Mesothelial cell of epicardium (in vitro differentiated cells): ENCODE measurements around the gene ANKRD27. TPM values are rescaled to one million over a fixed set of nuclear protein-coding genes. Genes with fewer than 3 reads are reported as not detected.

Experiments used
- DNase-seq, 2 experiments: peaks; one replicate each; pipeline ENCODE4 v3.0.0; 2021; ENCODE audit warnings: low spot score in 2 of 2; ENCODE audit not compliant: unreplicated experiment in 2 of 2
- H3K27ac Mint-ChIP-seq: 2 replicates; pipeline ENCODE4 v1.8.0; 2021; ENCODE audit warnings: mixed read lengths
- H3K27me3 Mint-ChIP-seq: 2 replicates; pipeline ENCODE4 v1.8.0; 2021; ENCODE audit warnings: low read depth, mixed read lengths
- H3K36me3 Mint-ChIP-seq: 2 replicates; pipeline ENCODE4 v1.8.0; 2021; ENCODE audit warnings: mixed read lengths
- H3K4me1 Mint-ChIP-seq: 2 replicates; pipeline ENCODE4 v1.8.0; 2021; ENCODE audit warnings: mixed read lengths
- H3K4me3 Mint-ChIP-seq: 2 replicates; pipeline ENCODE4 v1.8.0; 2021; ENCODE audit warnings: mild to moderate bottlenecking, moderate library complexity, mixed read lengths
- H3K9me3 Mint-ChIP-seq: 2 replicates; pipeline ENCODE4 v1.8.0; 2021; ENCODE audit warnings: mixed read lengths
- CTCF ChIP-seq: fragments of 200-600 bp; sonication (generic); IDR thresholded peaks from one replicate; pipeline ENCODE4 v1.5.0; 2021; ENCODE audit warnings: antibody characterized with exemption; ENCODE audit not compliant: unreplicated experiment
- total RNA-seq: library from RNA; stranded (reverse); gene quantifications from 3 replicates; pipeline ENCODE4 v1.2.1, GENCODE V29; 2021

Gene ANKRD27
- total RNA-seq, 1 donor from 2014 or later: 31.8 TPM

DNA sequence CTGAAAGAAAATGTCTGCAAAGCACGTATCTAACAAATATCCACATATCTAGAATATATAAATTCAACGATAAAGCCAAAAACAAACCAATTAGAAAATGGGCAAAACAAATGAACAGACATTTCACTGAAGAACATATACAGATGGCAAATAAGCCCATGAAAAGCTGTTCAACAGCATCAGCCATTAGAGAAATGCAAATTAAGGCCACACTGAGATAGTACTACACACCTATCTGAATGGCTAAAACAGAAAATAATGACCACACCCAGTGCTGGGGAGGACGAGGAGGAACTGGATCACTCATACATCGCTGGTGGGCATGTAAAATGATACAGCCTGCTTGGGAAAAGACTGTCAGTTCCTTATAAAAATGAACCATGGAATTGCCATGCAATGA, 62.0 kb downstream of the ANKRD27 start:
- DNase-seq: no peak
- no peaks in the 10 kb centered on the region for H3K4me1 Mint-ChIP-seq
- H3K9me3 Mint-ChIP-seq: peaks cover 22% of the 10 kb centered on the region
- H3K4me3 Mint-ChIP-seq: no peak overlapping the region
- peaks cover 56% of the 10 kb centered on the region for H3K36me3 Mint-ChIP-seq
- H3K27ac Mint-ChIP-seq: no peak overlapping the region
- no peaks in the 10 kb centered on the region for H3K27me3 Mint-ChIP-seq
- no peak for TF ChIP-seq CTCF

GRCh38 chr19:32611161-32611560, 63.8 kb downstream of the ANKRD27 start:
- DNase-seq: no peak
- H3K36me3 Mint-ChIP-seq: peaks cover 59% of the 10 kb centered on the region
- H3K27ac Mint-ChIP-seq: no peak overlapping the region
- no peaks in the 10 kb centered on the region for H3K4me1 Mint-ChIP-seq
- H3K4me3 Mint-ChIP-seq: no peak overlapping the region
- H3K9me3 Mint-ChIP-seq: peaks cover 22% of the 10 kb centered on the region
- H3K27me3 Mint-ChIP-seq: no peaks in the 10 kb centered on the region
- TF ChIP-seq CTCF: no peak

DNA sequence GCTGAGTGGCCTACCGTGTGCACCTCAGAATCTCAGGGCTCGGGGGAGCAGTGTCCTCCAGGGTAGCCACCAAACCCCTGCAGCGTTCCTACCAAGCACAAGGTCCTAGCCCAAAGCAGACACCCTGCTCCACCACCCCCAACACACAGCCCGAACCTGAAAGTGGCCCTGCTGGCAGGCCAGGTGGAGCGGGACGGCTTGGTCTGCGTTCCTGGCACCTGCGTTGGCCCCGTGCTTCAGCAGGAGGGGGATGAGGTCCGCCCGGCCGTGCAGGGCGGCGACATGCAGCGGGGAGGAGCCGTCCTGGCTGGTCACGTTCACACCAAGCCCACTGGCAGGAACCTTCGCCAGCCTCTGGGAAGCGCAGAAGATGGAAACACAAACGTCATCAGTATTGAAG, 67.5 kb downstream of the ANKRD27 start:
- H3K4me1 Mint-ChIP-seq: no peaks in the 10 kb centered on the region
- H3K4me3 Mint-ChIP-seq: no peak overlapping the region
- H3K36me3 Mint-ChIP-seq: peaks cover 48% of the 10 kb centered on the region
- H3K27me3 Mint-ChIP-seq: no peaks in the 10 kb centered on the region
- TF ChIP-seq CTCF: no peak
- no peak overlapping the region for H3K27ac Mint-ChIP-seq
- peaks cover 11% of the 10 kb centered on the region for H3K9me3 Mint-ChIP-seq
- DNase-seq: no peak

DNA sequence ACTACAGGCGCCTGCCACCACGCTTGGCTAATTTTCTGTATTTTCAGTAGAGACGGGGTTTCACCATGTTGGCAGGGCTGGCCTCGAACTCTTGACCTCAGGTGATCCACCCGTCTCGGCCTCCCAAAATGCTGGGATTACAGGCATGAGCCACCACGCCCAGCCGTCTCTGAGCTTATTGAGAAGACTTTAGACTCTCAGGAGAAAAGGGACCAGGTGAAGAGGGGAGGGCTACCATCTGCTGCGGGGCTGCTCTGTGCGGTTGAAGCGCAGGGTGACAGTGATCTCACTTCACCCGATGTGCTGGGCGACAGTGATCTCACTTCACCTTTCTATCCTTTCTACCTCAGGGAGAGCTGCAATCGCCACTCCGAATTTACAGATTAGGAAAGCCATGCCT, 68.7 kb downstream of the ANKRD27 start:
- DNase-seq: no peak
- no peaks in the 10 kb centered on the region for H3K27me3 Mint-ChIP-seq
- H3K4me3 Mint-ChIP-seq: no peak overlapping the region
- peaks cover 4% of the 10 kb centered on the region for H3K9me3 Mint-ChIP-seq
- no peak overlapping the region for H3K27ac Mint-ChIP-seq
- no peak for TF ChIP-seq CTCF
- H3K4me1 Mint-ChIP-seq: no peaks in the 10 kb centered on the region
- peaks cover 47% of the 10 kb centered on the region for H3K36me3 Mint-ChIP-seq

DNA sequence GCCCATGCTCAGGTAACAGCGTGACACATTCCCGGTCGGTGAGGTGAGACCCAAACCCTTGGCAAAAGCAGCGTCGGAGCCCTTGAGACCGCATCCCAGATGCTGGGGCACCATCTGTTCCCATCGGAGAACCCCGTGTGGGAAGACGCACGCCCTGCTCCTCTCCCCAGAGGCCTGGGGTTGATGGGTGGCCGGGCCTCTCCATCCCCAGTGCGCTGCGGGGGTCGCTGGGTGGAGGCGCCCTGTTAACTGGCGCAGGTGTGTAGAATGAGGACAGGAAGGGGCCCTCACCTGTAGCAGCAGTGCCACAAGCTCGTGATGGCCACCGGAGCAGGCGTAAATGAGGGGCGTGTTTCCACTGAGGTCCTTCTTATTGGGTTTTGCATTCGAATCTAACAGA, 69.4 kb downstream of the ANKRD27 start:
- no peaks in the 10 kb centered on the region for H3K4me1 Mint-ChIP-seq
- no peak for DNase-seq
- TF ChIP-seq CTCF: no peak
- H3K36me3 Mint-ChIP-seq: peaks cover 48% of the 10 kb centered on the region
- no peak overlapping the region for H3K4me3 Mint-ChIP-seq
- no peak overlapping the region for H3K27ac Mint-ChIP-seq
- no peaks in the 10 kb centered on the region for H3K27me3 Mint-ChIP-seq
- H3K9me3 Mint-ChIP-seq: peaks cover 4% of the 10 kb centered on the region

GRCh38 chr19:32603961-32604360, 71.0 kb downstream of the ANKRD27 start:
- no peak for TF ChIP-seq CTCF
- Mint-ChIP-seq H3K4me1 (no peaks in the 10 kb centered on the region), H3K27ac (no peak overlapping the region), H3K27me3 (no peaks in the 10 kb centered on the region), H3K36me3 (peaks cover 49% of the 10 kb centered on the region), H3K9me3 (no peaks in the 10 kb centered on the region), H3K4me3 (no peak overlapping the region)
- DNase-seq: no peak
